ENCODE results near the gene GATA3. TPM values are rescaled to one million over a fixed set of nuclear protein-coding genes. Genes with fewer than 3 reads are reported as not detected.

GATA3 gene
- total RNA-seq, 1 donor from 2014 or later: 3.2 TPM

DNA sequence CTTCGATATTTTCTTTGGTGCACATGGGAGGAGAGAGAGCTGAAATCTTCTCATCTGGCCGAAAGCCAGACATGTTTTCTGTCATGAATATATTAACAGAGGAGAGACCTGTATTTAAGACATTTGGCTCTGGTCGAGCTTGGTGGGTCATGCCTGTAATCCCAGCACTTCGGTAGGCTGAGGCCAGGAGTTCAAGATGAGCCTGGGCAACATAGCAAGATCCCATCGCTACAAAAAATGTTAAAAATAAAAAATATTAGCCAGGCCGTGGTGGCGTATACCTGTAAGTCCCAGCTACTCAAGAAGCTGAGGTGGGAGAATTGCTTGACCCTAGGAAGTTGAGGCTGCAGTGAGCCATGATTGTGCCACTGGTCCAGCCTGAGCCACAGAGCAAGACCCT lies 21.9 kb upstream of the GATA3 start:
- H3K36me3 ChIP-seq: no peaks in the 10 kb centered on the region
- peaks cover 70% of the 10 kb centered on the region for H3K27me3 ChIP-seq
- H3K4me1 ChIP-seq: peaks cover 16% of the 10 kb centered on the region
- intact Hi-C loops (cut with DNase I): no loop called here
- DNase-seq (no peak), ATAC-seq (no peak)
- TF ChIP-seq, protein P1, sequence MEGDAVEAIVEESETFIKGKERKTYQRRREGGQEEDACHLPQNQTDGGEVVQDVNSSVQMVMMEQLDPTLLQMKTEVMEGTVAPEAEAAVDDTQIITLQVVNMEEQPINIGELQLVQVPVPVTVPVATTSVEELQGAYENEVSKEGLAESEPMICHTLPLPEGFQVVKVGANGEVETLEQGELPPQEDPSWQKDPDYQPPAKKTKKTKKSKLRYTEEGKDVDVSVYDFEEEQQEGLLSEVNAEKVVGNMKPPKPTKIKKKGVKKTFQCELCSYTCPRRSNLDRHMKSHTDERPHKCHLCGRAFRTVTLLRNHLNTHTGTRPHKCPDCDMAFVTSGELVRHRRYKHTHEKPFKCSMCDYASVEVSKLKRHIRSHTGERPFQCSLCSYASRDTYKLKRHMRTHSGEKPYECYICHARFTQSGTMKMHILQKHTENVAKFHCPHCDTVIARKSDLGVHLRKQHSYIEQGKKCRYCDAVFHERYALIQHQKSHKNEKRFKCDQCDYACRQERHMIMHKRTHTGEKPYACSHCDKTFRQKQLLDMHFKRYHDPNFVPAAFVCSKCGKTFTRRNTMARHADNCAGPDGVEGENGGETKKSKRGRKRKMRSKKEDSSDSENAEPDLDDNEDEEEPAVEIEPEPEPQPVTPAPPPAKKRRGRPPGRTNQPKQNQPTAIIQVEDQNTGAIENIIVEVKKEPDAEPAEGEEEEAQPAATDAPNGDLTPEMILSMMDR (IDR thresholded peaks at IDR 0.05): no peak
- no peak overlapping the region for H3K27ac ChIP-seq
- H3K9me3 ChIP-seq: no peaks in the 10 kb centered on the region
- H3K4me3 ChIP-seq: no peak overlapping the region

DNA sequence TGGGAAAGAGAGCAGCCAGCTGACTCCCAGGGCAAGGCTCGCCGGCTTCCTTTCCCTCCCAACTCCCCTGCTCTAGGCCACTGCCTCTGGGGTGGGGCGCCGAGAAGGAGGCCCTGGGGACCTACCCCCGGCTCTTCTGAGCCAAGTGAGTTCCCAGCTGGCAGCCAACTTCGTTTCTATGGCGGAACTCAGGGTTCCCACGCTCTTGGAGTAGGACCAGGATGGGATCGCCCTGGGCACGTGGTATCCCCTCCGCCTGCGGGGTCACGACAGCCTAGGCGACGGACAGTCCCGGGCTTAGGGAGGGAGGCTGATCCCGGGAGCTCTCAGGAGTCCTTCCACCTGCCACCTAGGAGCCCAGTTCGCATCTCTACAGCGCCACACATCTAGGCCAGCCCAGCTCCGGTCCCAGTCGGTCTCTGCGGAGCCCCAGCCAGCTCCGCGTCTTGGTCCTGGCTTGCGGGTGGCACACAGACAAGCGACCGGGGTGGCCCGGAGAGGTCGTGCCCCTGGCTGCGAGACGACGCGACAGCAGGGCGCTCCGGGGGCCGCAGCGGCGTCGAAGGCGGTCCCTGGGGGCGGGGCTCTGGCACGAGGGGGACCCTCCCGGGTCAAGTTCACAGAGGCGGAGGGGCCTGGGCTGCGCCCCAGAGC lies 20.5 kb upstream of the GATA3 start:
- TF ChIP-seq, protein P1 (IDR thresholded peaks at IDR 0.05): no peak
- Histone ChIP-seq H3K4me1 (peaks cover 16% of the 10 kb centered on the region), H3K4me3 (no peak overlapping the region), H3K27me3 (peaks cover 83% of the 10 kb centered on the region), H3K27ac (no peak overlapping the region), H3K36me3 (no peaks in the 10 kb centered on the region), H3K9me3 (no peaks in the 10 kb centered on the region)
- intact Hi-C loops (cut with DNase I): no loop called here
- ATAC-seq: peak; percentile 14
- DNase-seq: no peak

GRCh38 chr10:8034466-8035005 lies 20.0 kb upstream of the GATA3 start:
- TF ChIP-seq, protein P1 (IDR thresholded peaks at IDR 0.05): no peak

DNA sequence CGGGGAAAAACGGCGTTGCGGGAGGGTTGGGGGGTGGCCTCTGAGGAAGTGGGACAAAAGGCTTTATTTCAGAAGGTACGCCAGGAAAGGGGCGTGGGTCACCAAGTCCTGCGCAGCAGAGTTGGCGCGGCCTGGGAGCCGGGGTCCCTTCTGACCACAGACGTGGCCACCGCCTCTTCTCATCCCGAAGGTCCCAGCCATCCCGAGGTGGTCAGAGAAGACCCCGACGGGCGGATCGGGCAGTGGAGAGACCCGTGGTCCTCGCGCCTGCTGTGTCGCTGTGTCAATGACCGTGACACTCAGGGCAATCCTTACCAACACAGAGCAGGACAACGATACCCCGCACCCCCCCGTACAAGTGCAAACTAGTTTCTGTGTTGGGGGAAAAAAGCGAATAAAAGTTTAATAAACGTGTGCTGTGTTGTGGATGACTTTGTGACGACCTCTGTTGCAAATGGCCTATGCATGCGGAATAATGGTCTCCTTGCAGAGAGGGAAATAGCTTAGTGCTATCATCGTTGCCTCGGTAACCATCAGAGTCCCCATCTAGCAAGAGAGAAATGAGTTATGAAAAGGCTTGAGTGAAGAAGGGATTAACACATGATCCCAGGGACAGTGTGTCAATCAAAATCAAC lies 19.4 kb upstream of the GATA3 start:
- TF ChIP-seq, protein P1 (IDR thresholded peaks at IDR 0.05): no peak
- Histone ChIP-seq H3K9me3 (no peaks in the 10 kb centered on the region), H3K36me3 (no peaks in the 10 kb centered on the region), H3K27me3 (peaks cover 92% of the 10 kb centered on the region), H3K27ac (no peak overlapping the region), H3K4me1 (peaks cover 16% of the 10 kb centered on the region), H3K4me3 (no peak overlapping the region)
- ATAC-seq (no peak), DNase-seq (no peak)
- intact Hi-C loops (cut with DNase I): no loop called here

More at GRCh38 chr10:8034466-8035005, 20.0 kb upstream of the GATA3 start:
- no peak for DNase-seq
- no peaks in the 10 kb centered on the region for H3K36me3 ChIP-seq
- no peak overlapping the region for H3K4me3 ChIP-seq
- intact Hi-C loops (cut with DNase I): no loop called here
- no peak for ATAC-seq
- no peak overlapping the region for H3K27ac ChIP-seq
- H3K4me1 ChIP-seq: peaks cover 16% of the 10 kb centered on the region
- H3K27me3 ChIP-seq: peaks cover 89% of the 10 kb centered on the region
- no peaks in the 10 kb centered on the region for H3K9me3 ChIP-seq

- no peaks in the 10 kb centered on the region for H3K36me3 ChIP-seq
- DNase-seq: no peak
- H3K27me3 ChIP-seq: peaks cover 98% of the 10 kb centered on the region
- intact Hi-C loops (cut with DNase I): no loop called here
- no peaks in the 10 kb centered on the region for H3K9me3 ChIP-seq
- H3K4me1 ChIP-seq: peaks cover 16% of the 10 kb centered on the region
- H3K27ac ChIP-seq: no peak overlapping the region
- no peak overlapping the region for H3K4me3 ChIP-seq
- no peak for ATAC-seq
- TF ChIP-seq, protein P1 (IDR thresholded peaks at IDR 0.05): no peak
These were observed 18.6 kb upstream of the GATA3 start for GRCh38 chr10:8035641-8036470.
